Common myeloid progenitor, CD34-positive (primary cell): ENCODE results near the gene CWC15.
A peak's percentile ranks its signal among the peaks of the same experiment; 100 is the strongest.

Experiments
- CTCF ChIA-PET: fragments of 350-600 bp; sonication (Branson Sonifier 250); formaldehyde crosslinking; loops from one replicate; lab custom pipeline; 2021; ENCODE audit warnings: antibody characterized with exemption; lab: Charles Lee
- POLR2A ChIA-PET: fragments of 350-600 bp; sonication (Branson Sonifier 250); formaldehyde crosslinking; loops from one replicate; lab custom pipeline; 2021; ENCODE audit warnings: antibody characterized with exemption; lab: Charles Lee
- DNase-seq, 3 donors: peaks; one replicate each; pipeline versions ENCODE4 v3.0.0 to v3.0.0-alpha.2; 2013
- H3K27ac ChIP-seq, 2 experiments: 1 replicate in 1 of 2; 2 replicates in 1 of 2; pipeline ENCODE4 v1.7.0; 2013; ENCODE audit warnings: inconsistent platforms in 2 of 2, low read length in 2 of 2, mild to moderate bottlenecking in 2 of 2, low read depth in 1 of 2, moderate library complexity in 1 of 2; ENCODE audit not compliant: severe bottlenecking in 2 of 2, insufficient read depth in 1 of 2, poor library complexity in 1 of 2
- H3K27me3 ChIP-seq, 5 experiments: replicated peaks in 2 of 5; 1 replicate in 3 of 5; 2 replicates in 2 of 5; pipeline versions ENCODE4 v1.6.1 to v1.7.0; 2013; ENCODE audit warnings: low read length in 4 of 5, mild to moderate bottlenecking in 2 of 5, moderate library complexity in 2 of 5, inconsistent platforms in 1 of 5; ENCODE audit not compliant: insufficient read depth in 5 of 5, control insufficient read depth in 4 of 5
- H3K36me3 ChIP-seq, 4 experiments: 1 replicate in 2 of 4; 2 replicates in 2 of 4; pipeline versions ENCODE4 v1.6.1 to v1.7.0; 2013; ENCODE audit warnings: low read length in 3 of 4, control low read depth in 1 of 4, mild to moderate bottlenecking in 1 of 4; ENCODE audit not compliant: control insufficient read depth in 4 of 4, insufficient read depth in 4 of 4
- H3K4me1 ChIP-seq, 4 experiments: 1 replicate in 3 of 4; 2 replicates in 1 of 4; pipeline versions ENCODE4 v1.6.1 to v1.7.1; 2013; ENCODE audit warnings: low read length in 3 of 4, mild to moderate bottlenecking in 3 of 4, control low read depth in 1 of 4, inconsistent platforms in 1 of 4, moderate library complexity in 1 of 4; ENCODE audit not compliant: control insufficient read depth in 4 of 4, insufficient read depth in 4 of 4; ENCODE audit errors: control extremely low read depth in 1 of 4
- H3K4me3 ChIP-seq, 7 experiments: 1 replicate in 4 of 7; 2 replicates in 3 of 7; pipeline versions ENCODE4 v1.5.1 to v1.7.0; 2013; ENCODE audit warnings: mild to moderate bottlenecking in 7 of 7, low read length in 6 of 7, moderate library complexity in 6 of 7, inconsistent platforms in 2 of 7, low read depth in 2 of 7, control low read depth in 1 of 7; ENCODE audit not compliant: insufficient read depth in 4 of 7, control insufficient read depth in 1 of 7; ENCODE audit errors: extremely low read depth in 1 of 7
- H3K9me3 ChIP-seq, 5 experiments: 1 replicate in 4 of 5; 2 replicates in 1 of 5; pipeline versions ENCODE4 v1.6.1 to v1.7.1; 2013; ENCODE audit warnings: low read length in 4 of 5, mild to moderate bottlenecking in 2 of 5, inconsistent platforms in 1 of 5, low read depth in 1 of 5, moderate library complexity in 1 of 5; ENCODE audit not compliant: control insufficient read depth in 4 of 5, insufficient read depth in 2 of 5; ENCODE audit errors: control extremely low read depth in 1 of 5
- WGBS: methylation state at CpG from one replicate; pipeline ENCODE4 v1.1.5; 2013; ENCODE audit not compliant: insufficient coverage; 5-methylcytosine and 5-hydroxymethylcytosine counted together

Gene CWC15

GRCh38 chr11:94956963-94957362, 16.4 kb downstream of the CWC15 start:
- POLR2A ChIA-PET, result no interaction called here
- H3K36me3 ChIP-seq, result peaks cover 5 to 25% (median 13%) of the 10 kb centered on the region in 4 experiments
- H3K4me3 ChIP-seq, result no peak overlapping the region
- H3K9me3 ChIP-seq, result no peaks in the 10 kb centered on the region
- 93% methylated on average over 3 of the region's 4 CpGs for WGBS
- no peaks in the 10 kb centered on the region for H3K27me3 ChIP-seq
- CTCF ChIA-PET, result interaction anchor here (0.9 to 1.6 kb wide), 2 partner anchors 9 to 334 kb away, joined by 4 to 5 read pairs; no protein-coding TSS in a partner anchor
- no peak for DNase-seq
- H3K4me1 ChIP-seq, result no peaks in the 10 kb centered on the region
- no peak overlapping the region for H3K27ac ChIP-seq

- Histone ChIP-seq H3K27ac (no peak overlapping the region), H3K27me3 (no peaks in the 10 kb centered on the region), H3K9me3 (no peaks in the 10 kb centered on the region), H3K4me3 (no peak overlapping the region), H3K36me3 (peaks cover 0 to 7% (median 4%) of the 10 kb centered on the region in 4 experiments), H3K4me1 (no peaks in the 10 kb centered on the region)
- ChIA-PET CTCF (interaction anchor here (0.7 kb wide), 1 partner anchor 57 kb away, joined by 3 read pairs; no protein-coding TSS in a partner anchor), POLR2A (no interaction called here)
- 83% methylated on average over 1 of the region's 1 CpG for WGBS
- no peak for DNase-seq
Measured at GRCh38 chr11:94954753-94955152, 18.6 kb downstream of the CWC15 start.

GRCh38 chr11:94948070-94948617, 25.2 kb downstream of the CWC15 start:
- peak overlapping the region in 1 of 2 experiments; percentile 15 for H3K27ac ChIP-seq
- CTCF ChIA-PET, result interaction anchor here (0.9 to 1.3 kb wide), 6 partner anchors 12 to 325 kb away, joined by 3 to 5 read pairs (median 4); no protein-coding TSS in a partner anchor

GRCh38 chr11:94946812-94947211, 26.5 kb downstream of the CWC15 start:
- Histone ChIP-seq H3K27ac (no peak overlapping the region), H3K4me1 (peaks cover 0 to 14% (median 6%) of the 10 kb centered on the region in 4 experiments), H3K36me3 (no peaks in the 10 kb centered on the region), H3K4me3 (no peak overlapping the region), H3K27me3 (no peaks in the 10 kb centered on the region), H3K9me3 (peaks cover 0 to 4% (median 0%) of the 10 kb centered on the region in 5 experiments)
- POLR2A ChIA-PET, result no interaction called here
- CTCF ChIA-PET, result interaction anchor here (1.2 to 1.4 kb wide), 2 partner anchors 15 to 24 kb away, joined by 3 to 4 read pairs; no protein-coding TSS in a partner anchor
- no peak for DNase-seq
- 95% methylated on average over 3 of the region's 4 CpGs for WGBS

More at GRCh38 chr11:94948070-94948617, 25.2 kb downstream of the CWC15 start:
- peak overlapping the region in 1 of 7 experiments; percentile 30 for H3K4me3 ChIP-seq
- no peaks in the 10 kb centered on the region for H3K27me3 ChIP-seq
- DNase-seq, result peak; percentile 45 to 73 (median 70)
- H3K36me3 ChIP-seq, result no peaks in the 10 kb centered on the region
- peaks cover 0 to 14% (median 6%) of the 10 kb centered on the region in 4 experiments for H3K4me1 ChIP-seq
- H3K9me3 ChIP-seq, result peaks cover 0 to 3% (median 0%) of the 10 kb centered on the region in 5 experiments
- POLR2A ChIA-PET, result no interaction called here
- WGBS, result 100% methylated on average over 1 of the region's 4 CpGs

- ChIA-PET CTCF (no interaction called here), POLR2A (no interaction called here)
- H3K36me3 ChIP-seq, result no peaks in the 10 kb centered on the region
- no peaks in the 10 kb centered on the region for H3K27me3 ChIP-seq
- H3K27ac ChIP-seq, result no peak overlapping the region
- no peak for DNase-seq
- H3K4me3 ChIP-seq, result no peak overlapping the region
- 100% methylated on average over 4 of the region's 4 CpGs for WGBS
- H3K9me3 ChIP-seq, result peaks cover 0 to 4% (median 0%) of the 10 kb centered on the region in 5 experiments
- no peaks in the 10 kb centered on the region for H3K4me1 ChIP-seq
Measured at GRCh38 chr11:94941131-94941530, 32.2 kb downstream of the CWC15 start.

- no peak for DNase-seq
- no peak overlapping the region for H3K27ac ChIP-seq
- ChIA-PET CTCF (interaction anchor here (0.9 kb wide), 1 partner anchor 11 kb away, joined by 3 read pairs; no protein-coding TSS in a partner anchor), POLR2A (no interaction called here)
- H3K4me1 ChIP-seq, result peaks cover 0 to 4% (median 2%) of the 10 kb centered on the region in 4 experiments
- H3K9me3 ChIP-seq, result peaks cover 0 to 4% (median 0%) of the 10 kb centered on the region in 5 experiments
- no peaks in the 10 kb centered on the region for H3K27me3 ChIP-seq
- no peak overlapping the region for H3K4me3 ChIP-seq
- H3K36me3 ChIP-seq, result no peaks in the 10 kb centered on the region
- 100% methylated on average over 2 of the region's 2 CpGs for WGBS
Measured at GRCh38 chr11:94939346-94939745, 34.0 kb downstream of the CWC15 start.
